Ishikawa (cell line): Measurements from ENCODE around the gene ARHGAP45.

Experiments used
- CEBPB ChIP-seq: IDR thresholded peaks from 2 replicates; pipeline ENCODE4 v1.6.1; 2012
- CREB1 ChIP-seq: IDR thresholded peaks from 2 replicates; pipeline ENCODE4 v1.6.1; 2012; ENCODE audit warnings: low read depth
- EGR1 ChIP-seq: IDR thresholded peaks from 2 replicates; pipeline ENCODE4 v1.6.1; 2012
- EP300 ChIP-seq: IDR thresholded peaks from 2 replicates; pipeline ENCODE4 v1.6.1; 2012; ENCODE audit warnings: borderline replicate concordance
- FOXM1 ChIP-seq: IDR thresholded peaks from 2 replicates; pipeline ENCODE4 v1.6.1; 2012; ENCODE audit warnings: low read depth, borderline replicate concordance
- NFIC ChIP-seq: IDR thresholded peaks from 2 replicates; pipeline ENCODE4 v1.6.1; 2012
- RAD21 ChIP-seq: IDR thresholded peaks from 2 replicates; pipeline ENCODE4 v1.6.1; 2012; ENCODE audit warnings: low read depth
- REST ChIP-seq: IDR thresholded peaks from 2 replicates; pipeline ENCODE4 v1.6.1; 2012; ENCODE audit warnings: low read depth, mild to moderate bottlenecking
- TAF1 ChIP-seq: IDR thresholded peaks from 2 replicates; pipeline ENCODE4 v1.6.1; 2012; ENCODE audit warnings: low read depth, mild to moderate bottlenecking
- TCF12 ChIP-seq: IDR thresholded peaks from 2 replicates; pipeline ENCODE4 v1.6.1; 2012; ENCODE audit warnings: low read depth
- TEAD4 ChIP-seq: IDR thresholded peaks from 2 replicates; pipeline ENCODE4 v1.6.1; 2012
- YY1 ChIP-seq: IDR thresholded peaks from 2 replicates; pipeline ENCODE4 v1.6.1; 2012; ENCODE audit warnings: low read depth
- ZBTB7A ChIP-seq: IDR thresholded peaks from 2 replicates; pipeline ENCODE4 v1.6.1; 2012; ENCODE audit warnings: low read depth
- TF ChIP-seq, protein P1 (sequence below): IDR thresholded peaks from 2 replicates; pipeline ENCODE4 v1.6.1; 2012
- TF ChIP-seq, protein P2 (sequence below): IDR thresholded peaks from 2 replicates; pipeline ENCODE4 v1.6.1; 2012

Gene ARHGAP45

GRCh38 chr19:1041835-1042685 is 24.9 kb upstream of the ARHGAP45 start:
- TF ChIP-seq ZBTB7A (no peak), FOXM1 (no peak), EP300 (no peak), YY1 (no peak), CEBPB (no peak), CREB1 (peak; percentile 73), RAD21 (no peak), EGR1 (no peak), TEAD4 (no peak), TCF12 (no peak), REST (no peak), TAF1 (no peak), NFIC (no peak)
- TF ChIP-seq, protein P1, sequence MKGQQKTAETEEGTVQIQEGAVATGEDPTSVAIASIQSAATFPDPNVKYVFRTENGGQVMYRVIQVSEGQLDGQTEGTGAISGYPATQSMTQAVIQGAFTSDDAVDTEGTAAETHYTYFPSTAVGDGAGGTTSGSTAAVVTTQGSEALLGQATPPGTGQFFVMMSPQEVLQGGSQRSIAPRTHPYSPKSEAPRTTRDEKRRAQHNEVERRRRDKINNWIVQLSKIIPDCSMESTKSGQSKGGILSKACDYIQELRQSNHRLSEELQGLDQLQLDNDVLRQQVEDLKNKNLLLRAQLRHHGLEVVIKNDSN = no peak
- TF ChIP-seq, protein P2, sequence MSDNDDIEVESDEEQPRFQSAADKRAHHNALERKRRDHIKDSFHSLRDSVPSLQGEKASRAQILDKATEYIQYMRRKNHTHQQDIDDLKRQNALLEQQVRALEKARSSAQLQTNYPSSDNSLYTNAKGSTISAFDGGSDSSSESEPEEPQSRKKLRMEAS = peak; percentile 27; the same call in 1 of the 2 replicates

DNA sequence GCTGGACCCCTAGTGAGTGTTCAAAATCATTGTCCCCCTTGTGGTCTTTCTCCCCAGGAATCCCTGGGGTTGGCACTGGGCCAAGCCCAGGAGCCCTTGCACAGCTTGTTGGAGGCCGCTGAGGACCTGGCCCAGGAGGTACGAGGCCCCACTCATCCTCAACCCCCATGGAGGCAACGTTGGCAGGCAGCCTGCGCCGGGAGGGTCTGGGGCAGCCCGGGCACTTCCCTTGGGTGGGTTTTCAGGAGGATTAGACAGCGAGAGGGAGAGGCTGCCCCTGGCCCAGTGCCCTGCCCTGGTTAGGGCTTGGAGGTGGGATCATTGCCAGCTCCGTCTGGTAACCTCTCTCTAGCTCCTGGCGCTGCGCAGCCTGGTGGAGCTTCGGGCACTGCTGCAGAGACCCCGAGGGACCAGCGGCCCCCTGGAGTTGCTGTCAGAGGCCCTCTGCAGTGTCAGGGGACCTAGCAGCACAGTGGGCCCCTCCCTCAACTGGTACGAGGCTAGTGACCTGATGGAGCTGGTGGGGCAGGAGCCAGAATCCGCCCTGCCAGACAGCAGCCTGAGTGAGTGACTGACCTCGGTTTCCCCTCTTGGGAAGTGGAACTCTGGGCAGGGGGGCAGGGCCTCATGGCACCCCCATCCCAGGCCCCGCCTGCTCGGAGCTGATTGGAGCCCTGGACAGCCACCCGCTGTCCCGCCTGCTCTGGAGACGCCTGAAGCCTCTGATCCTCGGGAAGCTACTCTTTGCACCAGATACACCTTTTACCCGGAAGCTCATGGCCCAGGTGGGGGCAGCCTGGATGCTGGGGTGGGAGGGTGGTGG is 24.1 kb upstream of the ARHGAP45 start:
- TF ChIP-seq, protein P1 = no peak
- TF ChIP-seq, protein P2 = no peak
- TF ChIP-seq EGR1 (no peak), NFIC (peak; percentile 95), CEBPB (no peak), YY1 (no peak), TAF1 (no peak), RAD21 (no peak), REST (no peak), FOXM1 (no peak), CREB1 (no peak), ZBTB7A (peak; percentile 53; the same call in 1 of the 2 replicates)

GRCh38 chr19:1045247-1045603 is 21.7 kb upstream of the ARHGAP45 start:
- TF ChIP-seq CEBPB (no peak), TCF12 (no peak), EGR1 (no peak), NFIC (no peak), RAD21 (no peak), FOXM1 (no peak), REST (no peak), TAF1 (no peak), EP300 (no peak)
- TF ChIP-seq, protein P2 = no peak
